DOHH2 (cell line): ENCODE data around the gene GMEB2.

ENCODE experiments used
- H3F3A ChIP-seq: fragments of 200-600 bp; sonication (generic), shearing (Covaris generic); 2 replicates; pipeline ENCODE4 v1.6.0; 2016; ENCODE audit warnings: antibody characterized with exemption, mild to moderate bottlenecking; ENCODE audit not compliant: control insufficient read depth, insufficient read depth
- H3K27ac ChIP-seq: fragments of 200-600 bp; sonication (generic); 2 replicates; pipeline ENCODE4 v1.5.1; 2014; ENCODE audit warnings: low read depth, mild to moderate bottlenecking, low read length, moderate library complexity
- H3K27me3 ChIP-seq: fragments of 200-600 bp; sonication (generic); 2 replicates; pipeline ENCODE4 v1.6.1; 2014; ENCODE audit warnings: mild to moderate bottlenecking, low read length, mixed read lengths; ENCODE audit not compliant: control insufficient read depth
- H3K36me3 ChIP-seq: fragments of 200-600 bp; sonication (generic); 2 replicates; pipeline ENCODE4 v1.6.1; 2014; ENCODE audit warnings: mild to moderate bottlenecking, low read length, moderate library complexity, mixed read lengths; ENCODE audit not compliant: control insufficient read depth
- H3K4me1 ChIP-seq: fragments of 200-600 bp; sonication (generic); 2 replicates; pipeline ENCODE4 v1.6.1; 2014; ENCODE audit warnings: mild to moderate bottlenecking, low read length, mixed read lengths; ENCODE audit not compliant: control insufficient read depth
- H3K4me2 ChIP-seq: fragments of 200-600 bp; sonication (generic); 2 replicates; pipeline ENCODE4 v1.6.0; 2014; ENCODE audit warnings: mild to moderate bottlenecking, low read length, moderate library complexity
- H3K4me3 ChIP-seq: fragments of 200-600 bp; sonication (generic); 2 replicates; pipeline ENCODE4 v1.5.1; 2014; ENCODE audit warnings: mild to moderate bottlenecking, low read length, mixed read lengths
- H3K79me2 ChIP-seq: fragments of 200-600 bp; sonication (generic); 2 replicates; pipeline ENCODE4 v1.6.1; 2014; ENCODE audit warnings: mild to moderate bottlenecking, low read length, mixed read lengths; ENCODE audit not compliant: control insufficient read depth
- H3K9me2 ChIP-seq: fragments of 200-600 bp; sonication (generic); replicated peaks from 2 replicates; pipeline ENCODE4 v1.6.1; 2014; ENCODE audit warnings: mild to moderate bottlenecking, low read length, mixed read lengths; ENCODE audit not compliant: control insufficient read depth
- H3K9me3 ChIP-seq: fragments of 200-600 bp; sonication (generic); 2 replicates; pipeline ENCODE4 v1.6.1; 2014; ENCODE audit warnings: antibody characterized with exemption, low read length, mixed read lengths; ENCODE audit not compliant: control insufficient read depth, insufficient read depth
- H4K20me1 ChIP-seq: fragments of 200-600 bp; sonication (generic); 2 replicates; pipeline ENCODE4 v1.6.0; 2014; ENCODE audit warnings: low read depth, mild to moderate bottlenecking, antibody characterized with exemption, low read length, moderate library complexity; ENCODE audit not compliant: control insufficient read depth, insufficient read depth
- EZH2phosphoT487 ChIP-seq: fragments of 200-600 bp; sonication (generic); IDR thresholded peaks from 2 replicates; pipeline ENCODE4 v1.6.1; 2017; ENCODE audit warnings: borderline replicate concordance, mild to moderate bottlenecking, antibody characterized with exemption, low read length, moderate library complexity, mixed read lengths
- TF ChIP-seq, protein P1 (sequence below): fragments of 200-600 bp; sonication (generic); IDR thresholded peaks from one replicate; pipeline ENCODE4 v1.5.1; 2014; ENCODE audit warnings: antibody characterized with exemption, mild to moderate bottlenecking, low read depth, low read length; ENCODE audit not compliant: poor library complexity, severe bottlenecking

The GMEB2 gene

DNA sequence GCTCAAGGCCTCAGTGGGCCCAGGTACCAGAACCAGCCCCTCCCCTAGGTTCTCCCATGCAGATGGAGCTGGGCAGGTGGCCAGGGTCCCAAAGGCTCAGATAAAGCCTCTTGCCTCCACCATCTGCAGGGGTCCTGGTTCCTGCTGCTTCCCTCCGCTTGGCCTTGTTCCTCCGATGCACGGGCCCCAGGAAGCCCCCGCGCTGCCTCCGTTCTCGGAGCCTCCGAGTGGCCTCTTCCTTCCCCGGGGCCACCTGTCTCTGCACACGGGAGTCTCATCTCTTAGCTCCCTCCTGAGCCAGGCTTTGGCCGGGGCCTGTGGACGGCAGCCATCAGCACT is 87.8 kb downstream of the GMEB2 start:
- Histone ChIP-seq H3K4me3 (no peak overlapping the region), H3F3A (no peaks in the 10 kb centered on the region), H3K4me1 (peaks cover 25% of the 10 kb centered on the region), H3K9me3 (no peaks in the 10 kb centered on the region), H3K27ac (no peak overlapping the region), H3K9me2 (no peaks in the 10 kb centered on the region), H3K79me2 (no peaks in the 10 kb centered on the region), H3K4me2 (no peak overlapping the region), H3K36me3 (no peaks in the 10 kb centered on the region), H4K20me1 (no peaks in the 10 kb centered on the region), H3K27me3 (peaks cover 6% of the 10 kb centered on the region)
- TF ChIP-seq EZH2phosphoT487 = no peak
- TF ChIP-seq, protein P1, sequence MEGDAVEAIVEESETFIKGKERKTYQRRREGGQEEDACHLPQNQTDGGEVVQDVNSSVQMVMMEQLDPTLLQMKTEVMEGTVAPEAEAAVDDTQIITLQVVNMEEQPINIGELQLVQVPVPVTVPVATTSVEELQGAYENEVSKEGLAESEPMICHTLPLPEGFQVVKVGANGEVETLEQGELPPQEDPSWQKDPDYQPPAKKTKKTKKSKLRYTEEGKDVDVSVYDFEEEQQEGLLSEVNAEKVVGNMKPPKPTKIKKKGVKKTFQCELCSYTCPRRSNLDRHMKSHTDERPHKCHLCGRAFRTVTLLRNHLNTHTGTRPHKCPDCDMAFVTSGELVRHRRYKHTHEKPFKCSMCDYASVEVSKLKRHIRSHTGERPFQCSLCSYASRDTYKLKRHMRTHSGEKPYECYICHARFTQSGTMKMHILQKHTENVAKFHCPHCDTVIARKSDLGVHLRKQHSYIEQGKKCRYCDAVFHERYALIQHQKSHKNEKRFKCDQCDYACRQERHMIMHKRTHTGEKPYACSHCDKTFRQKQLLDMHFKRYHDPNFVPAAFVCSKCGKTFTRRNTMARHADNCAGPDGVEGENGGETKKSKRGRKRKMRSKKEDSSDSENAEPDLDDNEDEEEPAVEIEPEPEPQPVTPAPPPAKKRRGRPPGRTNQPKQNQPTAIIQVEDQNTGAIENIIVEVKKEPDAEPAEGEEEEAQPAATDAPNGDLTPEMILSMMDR = no peak

DNA sequence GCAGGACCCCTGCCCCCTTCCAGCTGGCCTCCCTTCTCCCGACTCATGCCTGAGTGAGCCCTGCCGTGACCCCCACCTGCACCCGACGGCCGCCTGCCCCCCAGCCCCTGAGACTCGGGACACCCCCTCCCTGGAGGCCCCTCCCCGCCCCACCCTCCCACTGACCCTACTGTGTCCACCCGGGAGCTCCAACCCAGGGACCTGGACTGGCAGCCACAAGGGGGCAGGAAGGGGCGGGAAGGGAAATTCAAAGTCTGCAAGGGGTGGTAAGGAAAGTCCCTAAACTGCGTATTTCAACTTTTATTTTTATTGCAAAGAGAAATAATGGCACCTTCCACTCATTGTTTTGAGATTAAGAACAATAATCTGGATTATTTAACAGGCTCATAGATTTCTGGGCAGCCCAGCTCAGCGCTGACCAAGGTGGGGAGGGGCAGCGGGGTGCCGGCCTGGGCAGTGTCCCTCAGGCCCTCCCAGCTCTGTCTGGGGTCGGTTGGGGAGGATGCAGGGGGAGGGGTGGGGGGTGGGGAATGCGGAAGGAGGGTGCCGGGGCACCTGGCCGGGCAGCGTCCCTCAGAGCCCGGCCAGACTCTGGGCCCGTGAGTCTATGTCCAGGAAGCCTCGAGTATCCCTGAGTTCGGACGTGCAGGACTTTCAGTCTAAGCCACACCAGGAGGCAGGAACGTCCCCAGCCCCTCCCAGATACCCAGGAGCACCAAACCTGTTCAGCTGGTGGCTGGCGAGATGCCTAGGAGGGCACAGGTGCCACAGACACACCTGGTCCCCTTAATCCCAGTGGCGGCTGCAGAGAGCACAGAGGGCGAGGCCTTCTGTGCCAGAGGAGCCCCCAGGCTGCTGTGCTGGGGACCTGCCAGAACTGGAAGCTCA is 88.5 kb downstream of the GMEB2 start:
- H4K20me1 ChIP-seq = no peaks in the 10 kb centered on the region
- peaks cover under 1% of the 10 kb centered on the region; the same call in 1 of the 2 replicates for H3K27me3 ChIP-seq
- no peaks in the 10 kb centered on the region for H3K9me2 ChIP-seq
- H3K4me2 ChIP-seq = peak overlapping the region; percentile 95
- no peaks in the 10 kb centered on the region for H3K9me3 ChIP-seq
- H3K4me1 ChIP-seq = peaks cover 25% of the 10 kb centered on the region
- no peaks in the 10 kb centered on the region for H3F3A ChIP-seq
- H3K4me3 ChIP-seq = peak overlapping the region; percentile 73
- H3K27ac ChIP-seq = no peak overlapping the region
- H3K36me3 ChIP-seq = no peaks in the 10 kb centered on the region
- H3K79me2 ChIP-seq = no peaks in the 10 kb centered on the region
- TF ChIP-seq, protein P1 = no peak
- no peak for TF ChIP-seq EZH2phosphoT487
